Stomach (tissue), 9 donors: ENCODE measurements around the gene RPL13A. TPM values are rescaled to one million over a fixed set of nuclear protein-coding genes. Genes with fewer than 3 reads are reported as not detected.

ENCODE experiments used
- DNase-seq, 2 donors: peaks; one replicate each; pipeline versions ENCODE4 v3.0.0 to v3.0.0-alpha.2; 2013 to 2019
- H3K27ac ChIP-seq, 5 donors: fragments of 200-600 bp in 4 of 5; sonication (generic) in 4 of 5; one replicate each; pipeline ENCODE4 v1.5.1; 2013 to 2019; ENCODE audit warnings: mild to moderate bottlenecking in 1 of 5, moderate library complexity in 1 of 5
- H3K27me3 ChIP-seq, 3 donors: fragments of 200-600 bp; sonication (generic); one replicate each; pipeline ENCODE4 v1.5.1; 2017 to 2019; ENCODE audit warnings: mixed run types in 1 of 3
- H3K36me3 ChIP-seq, 4 donors: fragments of 200-600 bp; sonication (generic); 1 replicate in 3 of 4; 2 replicates in 1 of 4; pipeline ENCODE4 v1.5.1; 2016 to 2019
- H3K4me1 ChIP-seq, 4 donors: fragments of 200-600 bp; sonication (generic); one replicate each; pipeline ENCODE4 v1.5.1; 2016 to 2019
- H3K4me3 ChIP-seq, 4 donors: fragments of 200-600 bp; sonication (generic) in 3 of 4; one replicate each; pipeline ENCODE4 v1.5.1; 2016 to 2019; ENCODE audit warnings: mild to moderate bottlenecking in 1 of 4
- H3K9me3 ChIP-seq, 4 donors: fragments of 200-600 bp; sonication (generic); one replicate each; pipeline ENCODE4 v1.5.1; 2016 to 2019
- EP300 ChIP-seq: sonication (generic); formaldehyde crosslinking; IDR thresholded peaks from one replicate; pipeline ENCODE4 v1.6.1; 2017; ENCODE audit warnings: antibody characterized with exemption
- POLR2A ChIP-seq, 4 donors: fragments of 450-650 bp; IDR thresholded peaks; one replicate each; pipeline ENCODE4 v1.6.1; 2016; ENCODE audit warnings: antibody characterized with exemption in 4 of 4, control low read depth in 2 of 4, mild to moderate bottlenecking in 1 of 4, moderate library complexity in 1 of 4
- POLR2AphosphoS5 ChIP-seq, 3 donors: sonication (generic); formaldehyde crosslinking; IDR thresholded peaks; one replicate each; pipeline ENCODE4 v1.6.1; 2016; ENCODE audit warnings: antibody characterized with exemption in 3 of 3
- WGBS, 5 donors: extraction: QIAGEN DNeasy Blood & Tissue Kit in 3 of 5; methylation state at CpG; one replicate each; pipeline versions ENCODE4 v1.1.5 to v1.1.7; 2013 to 2018; 5-methylcytosine and 5-hydroxymethylcytosine counted together
- intact Hi-C: fragments of 100-400 bp; cut with DNase I; formaldehyde crosslinking; loops from one replicate; pipeline ENCODE4 v1.15.1; 2023; ENCODE audit warnings: low total_unique reads
- polyA plus RNA-seq, 3 donors: library from polyadenylated mRNA; stranded (reverse); fragments of 200-250 nt; gene quantifications; one replicate each; pipeline ENCODE4 v1.2.3, GENCODE V29; 2013
- total RNA-seq, 5 donors: library from RNA; depleted of rRNA; stranded (reverse); fragments of >200 nt; gene quantifications; one replicate each; pipeline versions ENCODE4 v1.1.0 to v1.2.3, GENCODE V29; 2014 to 2016
- TF ChIP-seq, protein P1 (sequence below), 7 experiments: fragments of 450-650 bp in 4 of 7; fragments of 200-600 bp in 3 of 7; sonication (generic) in 3 of 7; IDR thresholded peaks; one replicate each; pipeline ENCODE4 v1.5.1; 2016 to 2019; ENCODE audit warnings: antibody characterized with exemption in 7 of 7, control low read depth in 2 of 7, mild to moderate bottlenecking in 1 of 7
- donor health status: healthy with polysubstance abuse.
- donor health status: Bipolar disorder and iron deficiency.
- donor health status: healthy.

The RPL13A gene
- total and polyA plus RNA-seq, 8 donors, result 2,540 to 5,817 (median 3,195) TPM

DNA sequence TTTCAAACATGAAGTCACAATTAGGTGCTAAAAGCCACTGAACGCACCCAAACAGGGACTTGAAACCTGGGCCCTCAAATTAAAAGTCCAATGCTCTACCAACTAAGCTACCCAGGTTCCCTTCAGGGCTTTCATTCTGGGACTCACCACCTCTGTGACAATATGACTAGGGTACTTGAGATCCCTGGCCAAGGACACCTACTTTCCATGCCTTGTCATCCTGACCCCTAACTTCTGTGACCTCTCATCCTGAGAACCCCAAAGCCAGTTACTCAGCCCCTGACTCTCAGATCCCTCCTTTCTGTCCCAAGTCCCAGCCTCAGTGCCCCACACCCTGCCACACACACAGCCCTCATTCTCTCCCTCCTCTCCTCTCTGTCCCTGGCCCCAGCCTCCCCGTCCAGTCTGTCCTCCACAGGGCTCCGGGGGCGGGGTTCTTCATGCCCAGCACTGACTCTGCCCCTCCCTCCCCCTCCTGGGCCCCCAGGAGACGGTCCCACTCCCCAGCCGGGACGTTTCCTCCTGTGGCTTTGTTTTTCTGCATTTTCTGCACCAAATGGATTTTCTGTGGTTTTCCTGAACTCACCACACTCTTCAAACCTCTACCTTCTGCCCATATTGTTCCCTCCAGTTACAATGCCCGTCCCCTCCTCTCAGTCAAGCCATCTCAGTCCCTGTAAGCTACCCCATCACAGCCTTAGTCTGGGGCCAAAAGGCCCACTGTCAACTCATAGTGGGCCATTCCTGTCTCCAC lies 47.4 kb downstream of the RPL13A start:
- peak overlapping the region in 2 of 4 donors; percentile 52 to 85 for H3K4me3 ChIP-seq
- H3K27ac ChIP-seq, result no peak overlapping the region
- WGBS, 5 donors, result 54 to 88% (median 79%) methylated on average over 8 of the region's 8 CpGs
- no peak for DNase-seq
- intact Hi-C loops, result no loop called here
- no peaks in the 10 kb centered on the region for H3K27me3 ChIP-seq
- TF ChIP-seq POLR2AphosphoS5 (IDR thresholded peaks at IDR 0.05) (no peak), POLR2A (IDR thresholded peaks at IDR 0.05) (no peak), EP300 (no peak)
- TF ChIP-seq, protein P1, sequence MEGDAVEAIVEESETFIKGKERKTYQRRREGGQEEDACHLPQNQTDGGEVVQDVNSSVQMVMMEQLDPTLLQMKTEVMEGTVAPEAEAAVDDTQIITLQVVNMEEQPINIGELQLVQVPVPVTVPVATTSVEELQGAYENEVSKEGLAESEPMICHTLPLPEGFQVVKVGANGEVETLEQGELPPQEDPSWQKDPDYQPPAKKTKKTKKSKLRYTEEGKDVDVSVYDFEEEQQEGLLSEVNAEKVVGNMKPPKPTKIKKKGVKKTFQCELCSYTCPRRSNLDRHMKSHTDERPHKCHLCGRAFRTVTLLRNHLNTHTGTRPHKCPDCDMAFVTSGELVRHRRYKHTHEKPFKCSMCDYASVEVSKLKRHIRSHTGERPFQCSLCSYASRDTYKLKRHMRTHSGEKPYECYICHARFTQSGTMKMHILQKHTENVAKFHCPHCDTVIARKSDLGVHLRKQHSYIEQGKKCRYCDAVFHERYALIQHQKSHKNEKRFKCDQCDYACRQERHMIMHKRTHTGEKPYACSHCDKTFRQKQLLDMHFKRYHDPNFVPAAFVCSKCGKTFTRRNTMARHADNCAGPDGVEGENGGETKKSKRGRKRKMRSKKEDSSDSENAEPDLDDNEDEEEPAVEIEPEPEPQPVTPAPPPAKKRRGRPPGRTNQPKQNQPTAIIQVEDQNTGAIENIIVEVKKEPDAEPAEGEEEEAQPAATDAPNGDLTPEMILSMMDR (IDR thresholded peaks at IDR 0.05), result no peak
- no peaks in the 10 kb centered on the region for H3K9me3 ChIP-seq
- peaks cover 11 to 24% (median 16%) of the 10 kb centered on the region in 4 donors for H3K4me1 ChIP-seq
- peaks cover 6 to 43% (median 29%) of the 10 kb centered on the region in 4 donors for H3K36me3 ChIP-seq

DNA sequence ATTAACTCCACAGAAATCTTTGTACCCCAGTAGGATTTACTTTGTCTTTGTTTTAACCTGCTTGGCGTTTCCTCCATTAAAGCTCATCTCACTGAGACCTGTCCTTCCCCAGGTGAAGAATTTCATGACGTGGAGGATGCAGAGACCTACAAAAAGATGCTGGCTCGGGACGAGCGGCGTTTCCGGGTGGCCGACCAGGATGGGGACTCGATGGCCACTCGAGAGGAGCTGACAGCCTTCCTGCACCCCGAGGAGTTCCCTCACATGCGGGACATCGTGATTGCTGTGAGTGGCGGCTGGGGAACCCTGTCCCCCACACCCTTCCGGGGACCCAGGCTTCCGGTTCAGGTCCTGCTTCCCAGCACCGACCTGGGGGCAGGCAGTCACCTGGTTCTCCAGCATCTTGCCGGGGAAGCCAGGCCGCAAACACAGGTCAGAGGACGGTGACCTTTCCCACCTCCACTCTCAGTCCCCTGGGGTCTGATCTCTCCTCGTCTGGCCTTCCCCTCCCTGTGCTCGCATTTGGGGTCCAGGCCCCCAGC lies 49.6 kb downstream of the RPL13A start:
- H3K36me3 ChIP-seq, result peaks cover 6 to 54% (median 37%) of the 10 kb centered on the region in 4 donors
- H3K27ac ChIP-seq, result no peak overlapping the region
- TF ChIP-seq POLR2A (IDR thresholded peaks at IDR 0.05) (no peak), POLR2AphosphoS5 (IDR thresholded peaks at IDR 0.05) (no peak), EP300 (no peak)
- TF ChIP-seq, protein P1 (IDR thresholded peaks at IDR 0.05), result no peak
- 87 to 96% (median 92%) methylated on average over 22 of the region's 22 CpGs for WGBS, 5 donors
- H3K4me1 ChIP-seq, result peaks cover 11 to 24% (median 16%) of the 10 kb centered on the region in 4 donors
- no peak overlapping the region for H3K4me3 ChIP-seq
- no peaks in the 10 kb centered on the region for H3K9me3 ChIP-seq
- intact Hi-C loops, result no loop called here
- DNase-seq, result no peak
- H3K27me3 ChIP-seq, result no peaks in the 10 kb centered on the region

DNA sequence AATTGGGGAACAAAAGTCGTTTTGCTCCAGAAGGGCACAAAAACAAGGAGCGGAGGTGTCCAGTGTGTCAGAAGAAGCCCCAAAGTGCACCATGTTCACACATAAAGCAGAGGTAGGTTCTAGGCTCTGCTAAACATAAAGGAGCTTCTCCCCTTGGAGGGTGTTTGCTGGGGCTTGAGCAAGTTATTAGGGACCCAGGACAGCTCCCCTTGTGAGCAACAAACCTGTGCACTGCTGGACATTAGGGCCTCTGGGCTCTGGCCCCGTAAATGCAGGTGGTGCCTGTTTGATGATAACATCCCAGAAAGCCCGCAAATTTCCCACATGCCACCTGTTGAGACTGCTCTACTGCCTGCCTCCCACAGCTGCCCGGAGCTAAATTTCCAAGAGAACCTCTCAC lies 51.2 kb downstream of the RPL13A start:
- TF ChIP-seq POLR2AphosphoS5 (IDR thresholded peaks at IDR 0.05) (no peak), EP300 (no peak), POLR2A (IDR thresholded peaks at IDR 0.05) (no peak)
- TF ChIP-seq, protein P1 (IDR thresholded peaks at IDR 0.05), result no peak
- Histone ChIP-seq H3K36me3 (peaks cover 6 to 66% (median 45%) of the 10 kb centered on the region in 4 donors), H3K27me3 (no peaks in the 10 kb centered on the region), H3K9me3 (no peaks in the 10 kb centered on the region), H3K27ac (no peak overlapping the region), H3K4me3 (no peak overlapping the region), H3K4me1 (peaks cover 5 to 15% (median 9%) of the 10 kb centered on the region in 4 donors)
- WGBS, 5 donors, result 72 to 87% (median 85%) methylated on average over 5 of the region's 5 CpGs
- intact Hi-C loops, result no loop called here
- DNase-seq, result no peak

DNA sequence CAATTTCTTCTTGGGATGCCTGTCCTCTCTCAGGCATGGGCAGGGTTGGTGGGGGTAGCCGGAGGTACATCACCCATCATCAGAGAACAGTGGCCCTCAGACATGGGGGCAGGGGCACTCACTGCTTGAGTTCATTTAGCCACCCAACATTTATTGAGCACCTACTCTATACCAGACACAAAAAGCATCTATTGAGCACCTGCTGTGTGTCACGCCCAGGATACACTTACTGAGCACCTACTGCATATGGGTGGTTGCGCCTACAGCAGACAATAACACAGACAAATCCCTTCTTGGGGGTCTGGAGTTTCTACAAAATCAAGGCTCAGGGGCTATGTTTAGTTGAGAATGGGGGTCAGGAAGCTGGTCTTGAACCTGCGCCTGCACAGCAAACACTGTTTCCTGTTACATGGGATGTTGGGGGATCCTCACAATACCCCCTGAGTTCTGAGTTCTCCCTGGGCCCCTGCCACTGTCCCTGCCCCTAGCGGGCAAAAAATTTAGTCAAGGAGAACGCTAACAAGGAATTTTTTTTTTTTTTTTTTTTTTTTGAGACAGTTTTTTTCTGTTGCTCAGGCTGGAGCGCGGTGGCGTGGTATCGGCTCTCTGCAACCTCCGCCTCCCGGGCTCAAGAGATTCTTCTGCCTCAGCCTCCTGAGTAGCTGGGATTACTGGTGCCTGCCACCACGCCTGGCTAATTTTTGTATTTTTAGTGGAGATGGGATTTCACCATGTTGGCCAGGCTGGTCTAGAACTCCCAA lies 52.0 kb downstream of the RPL13A start:
- WGBS, 5 donors, result 93 to 96% (median 94%) methylated on average over 12 to 13 of the region's 13 CpGs
- intact Hi-C loops, result no loop called here
- Histone ChIP-seq H3K36me3 (peaks cover 6 to 66% (median 45%) of the 10 kb centered on the region in 4 donors), H3K27ac (no peak overlapping the region), H3K27me3 (no peaks in the 10 kb centered on the region), H3K4me1 (peaks cover under 1 to 7% (median 1%) of the 10 kb centered on the region in 4 donors), H3K9me3 (no peaks in the 10 kb centered on the region), H3K4me3 (no peak overlapping the region)
- no peak for DNase-seq
- TF ChIP-seq POLR2AphosphoS5 (IDR thresholded peaks at IDR 0.05), result no peak
- TF ChIP-seq POLR2A (IDR thresholded peaks at IDR 0.05), result no peak
- no peak for TF ChIP-seq EP300
- TF ChIP-seq, protein P1 (IDR thresholded peaks at IDR 0.05), result no peak
